Measurements from ENCODE around the gene SEL1L3. TPM values are rescaled to one million over a fixed set of nuclear protein-coding genes. Genes with fewer than 3 reads are reported as not detected.

SEL1L3 gene
- total RNA-seq, 1 donor from 2014 or later, result 54.4 TPM

GRCh38 chr4:25830548-25830947, 32.2 kb downstream of the SEL1L3 start:
- TF ChIP-seq CTCF (conservative IDR thresholded peaks at IDR 0.05; ENCODE audit: low read depth, low read length), result no peak
- no peak for DNase-seq (ENCODE audit: low read depth)
- H3K4me3 ChIP-seq (ENCODE audit: low read depth, low read length), result no peak overlapping the region

GRCh38 chr4:25827897-25828296, 34.9 kb downstream of the SEL1L3 start:
- TF ChIP-seq CTCF (conservative IDR thresholded peaks at IDR 0.05; ENCODE audit: low read depth, low read length), result no peak
- no peak overlapping the region for H3K4me3 ChIP-seq (ENCODE audit: low read depth, low read length)
- no peak for DNase-seq (ENCODE audit: low read depth)

- DNase-seq (ENCODE audit: low read depth), result no peak
- TF ChIP-seq CTCF (conservative IDR thresholded peaks at IDR 0.05; ENCODE audit: low read depth, low read length), result no peak
- no peak overlapping the region for H3K4me3 ChIP-seq (ENCODE audit: low read depth, low read length)
Observed at GRCh38 chr4:25827373-25827772, 35.4 kb downstream of the SEL1L3 start.

GRCh38 chr4:25826074-25826752, 36.6 kb downstream of the SEL1L3 start:
- no peak for DNase-seq (ENCODE audit: low read depth)
- TF ChIP-seq CTCF (conservative IDR thresholded peaks at IDR 0.05; ENCODE audit: low read depth, low read length), result no peak
- no peak overlapping the region for H3K4me3 ChIP-seq (ENCODE audit: low read depth, low read length)

- no peak for DNase-seq (ENCODE audit: low read depth)
- no peak overlapping the region for H3K4me3 ChIP-seq (ENCODE audit: low read depth, low read length)
- TF ChIP-seq CTCF (conservative IDR thresholded peaks at IDR 0.05; ENCODE audit: low read depth, low read length), result no peak
Observed at GRCh38 chr4:25823632-25824031, 39.2 kb downstream of the SEL1L3 start.

GRCh38 chr4:25821899-25822298, 40.9 kb downstream of the SEL1L3 start:
- no peak for TF ChIP-seq CTCF (conservative IDR thresholded peaks at IDR 0.05; ENCODE audit: low read depth, low read length)
- DNase-seq (ENCODE audit: low read depth), result no peak
- H3K4me3 ChIP-seq (ENCODE audit: low read depth, low read length), result no peak overlapping the region

GRCh38 chr4:25821267-25821666, 41.5 kb downstream of the SEL1L3 start:
- no peak overlapping the region for H3K4me3 ChIP-seq (ENCODE audit: low read depth, low read length)
- no peak for DNase-seq (ENCODE audit: low read depth)
- no peak for TF ChIP-seq CTCF (conservative IDR thresholded peaks at IDR 0.05; ENCODE audit: low read depth, low read length)

All from epithelial cell of proximal tubule (primary cell).